Sigmoid colon (tissue), 7 donors: ENCODE results near the gene BAZ1A. TPM values are rescaled to one million over a fixed set of nuclear protein-coding genes. Genes with fewer than 3 reads are reported as not detected.

Experiments used
- DNase-seq: peaks from one replicate; pipeline ENCODE4 v3.0.0-alpha.2; 2019
- H3K27ac ChIP-seq, 4 donors: fragments of 200-600 bp; sonication (generic); one replicate each; pipeline ENCODE4 v1.5.1; 2016 to 2019; ENCODE audit warnings: mild to moderate bottlenecking in 1 of 4
- H3K27me3 ChIP-seq, 3 donors: fragments of 200-600 bp; sonication (generic); one replicate each; pipeline ENCODE4 v1.5.1; 2019; ENCODE audit warnings: mild to moderate bottlenecking in 1 of 3
- H3K36me3 ChIP-seq, 4 donors: fragments of 200-600 bp; sonication (generic); one replicate each; pipeline ENCODE4 v1.5.1; 2016 to 2019
- H3K4me1 ChIP-seq, 4 donors: fragments of 200-600 bp; sonication (generic); one replicate each; pipeline ENCODE4 v1.5.1; 2017 to 2019
- H3K4me3 ChIP-seq, 4 donors: fragments of 200-600 bp; sonication (generic); one replicate each; pipeline ENCODE4 v1.5.1; 2017 to 2019; ENCODE audit warnings: mild to moderate bottlenecking in 2 of 4, moderate library complexity in 1 of 4
- H3K9me3 ChIP-seq, 4 donors: fragments of 200-600 bp in 3 of 4; sonication (generic) in 3 of 4; one replicate each; pipeline versions ENCODE4 v1.5.1 to v1.6.1; 2013 to 2019
- EP300 ChIP-seq, 4 donors: sonication (generic); formaldehyde crosslinking; IDR thresholded peaks; one replicate each; pipeline ENCODE4 v1.6.1; 2017; ENCODE audit warnings: antibody characterized with exemption in 4 of 4
- POLR2A ChIP-seq, 2 donors: fragments of 450-650 bp; IDR thresholded peaks; one replicate each; pipeline ENCODE4 v1.6.1; 2016; ENCODE audit warnings: antibody characterized with exemption in 2 of 2, mild to moderate bottlenecking in 2 of 2, moderate library complexity in 2 of 2
- POLR2AphosphoS5 ChIP-seq, 4 donors: sonication (generic); formaldehyde crosslinking; IDR thresholded peaks; one replicate each; pipeline ENCODE4 v1.6.1; 2017; ENCODE audit warnings: antibody characterized with exemption in 4 of 4
- WGBS, 2 donors: extraction: QIAGEN DNeasy Blood & Tissue Kit; methylation state at CpG; one replicate each; pipeline ENCODE4 v1.1.7; 2013; 5-methylcytosine and 5-hydroxymethylcytosine counted together
- intact Hi-C: fragments of 100-400 bp; cut with DNase I; formaldehyde crosslinking; loops from one replicate; pipeline ENCODE4 v1.15.1; 2023
- polyA plus RNA-seq, 3 donors: library from polyadenylated mRNA; stranded (reverse); fragments of 200-250 nt; gene quantifications; one replicate each; pipeline ENCODE4 v1.2.3, GENCODE V29; 2013
- total RNA-seq, 4 donors: library from RNA; depleted of rRNA; stranded (reverse); fragments of >200 nt; gene quantifications; one replicate each; pipeline ENCODE4 v1.1.0, GENCODE V29; 2016
- TF ChIP-seq, protein P1 (sequence below), 4 experiments: fragments of 450-650 bp in 3 of 4; fragments of 200-600 bp in 1 of 4; IDR thresholded peaks; one replicate each; pipeline ENCODE4 v1.5.1; 2016 to 2019; ENCODE audit warnings: antibody characterized with exemption in 4 of 4, mild to moderate bottlenecking in 3 of 4, moderate library complexity in 2 of 4
- donor health status: healthy with polysubstance abuse.
- donor health status: Bipolar disorder and iron deficiency.
- donor health status: healthy.

The BAZ1A gene
- total and polyA plus RNA-seq, 7 donors, result 18.2 to 73.1 (median 22.4) TPM

DNA sequence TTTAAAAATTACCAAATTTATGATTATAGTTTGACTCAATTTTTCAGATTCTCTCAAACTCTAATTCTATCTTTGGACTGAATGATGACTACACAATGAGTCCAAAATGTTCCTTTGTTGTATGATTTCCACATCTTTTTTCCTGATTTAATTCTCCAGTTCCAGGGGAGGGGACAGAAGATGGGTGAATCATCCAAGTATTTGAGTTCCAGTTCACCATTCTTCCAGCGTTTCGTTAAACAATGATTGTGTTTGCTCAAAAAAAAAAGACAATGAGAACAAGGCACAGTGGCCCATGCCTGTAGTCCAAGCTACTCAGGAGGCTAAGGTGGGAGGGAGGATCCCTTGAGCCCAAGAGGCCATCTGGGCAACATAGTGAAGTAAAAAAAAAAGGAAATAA, 23.8 kb downstream of the BAZ1A start:
- H3K36me3 ChIP-seq, result peaks cover 0 to 21% (median 4%) of the 10 kb centered on the region in 4 donors
- H3K4me1 ChIP-seq, result no peaks in the 10 kb centered on the region
- TF ChIP-seq EP300 (IDR thresholded peaks at IDR 0.05) (no peak), POLR2AphosphoS5 (IDR thresholded peaks at IDR 0.05) (no peak), POLR2A (IDR thresholded peaks at IDR 0.05) (no peak)
- TF ChIP-seq, protein P1, sequence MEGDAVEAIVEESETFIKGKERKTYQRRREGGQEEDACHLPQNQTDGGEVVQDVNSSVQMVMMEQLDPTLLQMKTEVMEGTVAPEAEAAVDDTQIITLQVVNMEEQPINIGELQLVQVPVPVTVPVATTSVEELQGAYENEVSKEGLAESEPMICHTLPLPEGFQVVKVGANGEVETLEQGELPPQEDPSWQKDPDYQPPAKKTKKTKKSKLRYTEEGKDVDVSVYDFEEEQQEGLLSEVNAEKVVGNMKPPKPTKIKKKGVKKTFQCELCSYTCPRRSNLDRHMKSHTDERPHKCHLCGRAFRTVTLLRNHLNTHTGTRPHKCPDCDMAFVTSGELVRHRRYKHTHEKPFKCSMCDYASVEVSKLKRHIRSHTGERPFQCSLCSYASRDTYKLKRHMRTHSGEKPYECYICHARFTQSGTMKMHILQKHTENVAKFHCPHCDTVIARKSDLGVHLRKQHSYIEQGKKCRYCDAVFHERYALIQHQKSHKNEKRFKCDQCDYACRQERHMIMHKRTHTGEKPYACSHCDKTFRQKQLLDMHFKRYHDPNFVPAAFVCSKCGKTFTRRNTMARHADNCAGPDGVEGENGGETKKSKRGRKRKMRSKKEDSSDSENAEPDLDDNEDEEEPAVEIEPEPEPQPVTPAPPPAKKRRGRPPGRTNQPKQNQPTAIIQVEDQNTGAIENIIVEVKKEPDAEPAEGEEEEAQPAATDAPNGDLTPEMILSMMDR (IDR thresholded peaks at IDR 0.05), result no peak
- H3K9me3 ChIP-seq, result no peaks in the 10 kb centered on the region
- no peak overlapping the region for H3K27ac ChIP-seq
- WGBS, 2 donors, result 91 to 95% methylated on average over 2 of the region's 2 CpGs
- DNase-seq, result no peak
- H3K4me3 ChIP-seq, result no peak overlapping the region
- no peaks in the 10 kb centered on the region for H3K27me3 ChIP-seq
- intact Hi-C loops, result no loop called here

DNA sequence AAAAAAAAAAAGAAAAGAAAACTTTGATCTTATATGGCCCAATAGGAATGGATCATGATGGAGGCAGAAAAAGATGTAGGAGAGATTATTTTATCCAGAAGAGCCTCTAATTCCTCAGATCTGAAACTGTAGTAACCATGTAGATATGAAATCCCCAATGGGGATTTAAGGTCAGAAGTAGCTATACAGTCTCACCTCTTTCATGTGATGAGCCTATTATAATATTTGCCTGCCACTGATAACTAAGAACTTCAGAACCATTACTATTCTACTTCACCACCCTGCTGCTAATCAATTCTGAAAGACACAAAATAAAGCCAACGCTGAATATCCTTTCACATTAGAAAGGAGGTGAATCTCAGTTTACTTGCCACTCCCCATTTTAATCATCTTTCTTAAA, 29.3 kb downstream of the BAZ1A start:
- no peaks in the 10 kb centered on the region for H3K27me3 ChIP-seq
- no peaks in the 10 kb centered on the region for H3K9me3 ChIP-seq
- no peak for DNase-seq
- no peaks in the 10 kb centered on the region for H3K36me3 ChIP-seq
- H3K27ac ChIP-seq, result no peak overlapping the region
- H3K4me1 ChIP-seq, result peaks cover 0 to 19% (median 14%) of the 10 kb centered on the region in 4 donors
- WGBS, 2 donors, result 96 to 97% methylated on average over 1 of the region's 1 CpG
- H3K4me3 ChIP-seq, result no peak overlapping the region
- no peak for TF ChIP-seq EP300 (IDR thresholded peaks at IDR 0.05)
- TF ChIP-seq, protein P1 (IDR thresholded peaks at IDR 0.05), result no peak
- no peak for TF ChIP-seq POLR2A (IDR thresholded peaks at IDR 0.05)
- TF ChIP-seq POLR2AphosphoS5 (IDR thresholded peaks at IDR 0.05), result no peak
- intact Hi-C loops, result no loop called here

DNA sequence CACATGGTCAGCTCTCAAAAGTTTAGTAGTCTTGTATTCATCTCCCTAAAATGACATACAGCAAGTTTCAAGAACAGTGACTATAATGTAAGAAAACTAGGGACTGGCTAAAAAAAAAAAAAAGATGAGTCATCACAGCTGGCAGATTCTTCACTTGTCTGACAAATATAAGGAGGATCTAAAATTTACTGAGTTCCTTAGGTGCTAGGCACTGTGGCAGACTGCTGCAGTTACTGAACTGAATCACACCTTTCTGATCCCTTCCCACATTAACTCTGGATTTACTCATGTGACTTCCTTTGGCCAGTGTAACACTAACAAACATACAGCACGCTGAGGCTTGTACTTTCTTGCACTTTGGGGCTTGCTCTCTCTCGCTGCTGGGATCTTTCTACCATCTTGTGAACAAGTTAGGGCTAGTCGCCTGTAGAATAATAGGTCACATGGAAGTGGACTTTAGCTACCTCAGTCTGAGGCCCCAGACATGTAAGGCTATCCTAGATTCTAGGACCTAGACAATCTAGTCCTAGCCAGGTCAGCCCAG, 32.1 kb downstream of the BAZ1A start:
- no peaks in the 10 kb centered on the region for H3K36me3 ChIP-seq
- TF ChIP-seq EP300 (IDR thresholded peaks at IDR 0.05), result no peak
- peak in 1 of 4 donors; percentile 10 for TF ChIP-seq POLR2AphosphoS5 (IDR thresholded peaks at IDR 0.05)
- no peak for TF ChIP-seq POLR2A (IDR thresholded peaks at IDR 0.05)
- TF ChIP-seq, protein P1 (IDR thresholded peaks at IDR 0.05), result no peak
- H3K4me1 ChIP-seq, result peaks cover 0 to 19% (median 14%) of the 10 kb centered on the region in 4 donors
- no peak overlapping the region for H3K4me3 ChIP-seq
- no peak for DNase-seq
- intact Hi-C loops, result no loop called here
- H3K27ac ChIP-seq, result peak overlapping the region in 1 of 4 donors; percentile 23
- no peaks in the 10 kb centered on the region for H3K9me3 ChIP-seq
- H3K27me3 ChIP-seq, result no peaks in the 10 kb centered on the region
- WGBS, 2 donors, result 76 to 83% methylated on average over 3 of the region's 3 CpGs

DNA sequence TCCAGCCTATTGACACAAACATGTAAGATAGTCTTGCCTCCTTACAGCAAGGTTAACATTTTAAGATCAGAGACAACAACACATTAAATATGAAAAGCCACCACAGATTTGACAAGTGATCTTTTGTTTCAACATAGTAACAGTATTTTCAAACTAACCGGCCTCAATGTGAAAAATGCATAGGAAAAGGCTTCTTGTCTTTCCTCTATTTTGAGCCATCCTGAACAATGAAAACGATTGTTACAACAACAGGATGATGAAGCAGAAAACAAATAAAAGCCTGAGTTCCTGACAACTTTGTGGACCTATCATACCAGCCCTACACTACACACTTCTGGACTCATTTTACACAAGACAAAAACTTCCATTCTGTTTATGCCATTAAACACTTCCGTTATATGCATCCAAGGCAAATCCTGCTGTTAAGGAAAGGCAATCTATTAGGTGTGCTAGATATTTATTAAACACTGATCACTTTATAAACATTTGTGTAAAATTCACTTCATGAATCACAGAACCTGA, 37.3 kb downstream of the BAZ1A start:
- DNase-seq, result no peak
- intact Hi-C loops, result no loop called here
- H3K9me3 ChIP-seq, result no peaks in the 10 kb centered on the region
- no peak overlapping the region for H3K4me3 ChIP-seq
- no peak overlapping the region for H3K27ac ChIP-seq
- H3K36me3 ChIP-seq, result no peaks in the 10 kb centered on the region
- no peak for TF ChIP-seq POLR2A (IDR thresholded peaks at IDR 0.05)
- TF ChIP-seq EP300 (IDR thresholded peaks at IDR 0.05), result no peak
- TF ChIP-seq POLR2AphosphoS5 (IDR thresholded peaks at IDR 0.05), result no peak
- TF ChIP-seq, protein P1 (IDR thresholded peaks at IDR 0.05), result no peak
- H3K4me1 ChIP-seq, result peaks cover 0 to 11% (median 6%) of the 10 kb centered on the region in 4 donors
- WGBS, 2 donors, result 62 to 88% methylated on average over 3 of the region's 3 CpGs
- H3K27me3 ChIP-seq, result no peaks in the 10 kb centered on the region

DNA sequence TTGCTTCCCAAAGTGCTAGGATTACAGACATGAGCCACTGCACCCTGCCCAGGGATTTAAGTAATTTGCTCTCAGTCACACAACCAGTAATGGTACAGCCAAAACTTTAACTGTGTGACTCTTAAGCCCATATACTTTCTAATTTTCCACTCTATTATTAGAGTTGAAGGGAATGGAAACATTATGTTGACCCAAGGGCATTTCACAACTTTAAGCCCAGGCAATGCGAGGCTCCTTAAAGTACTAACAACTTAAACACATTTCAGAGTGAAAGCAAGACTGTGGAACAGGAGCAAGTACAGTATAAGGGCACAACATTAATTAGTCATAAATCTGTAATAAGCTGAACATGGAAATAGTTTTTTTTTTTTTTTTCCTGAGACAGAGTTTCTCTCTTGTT, 39.8 kb downstream of the BAZ1A start:
- Histone ChIP-seq H3K27ac (no peak overlapping the region), H3K36me3 (no peaks in the 10 kb centered on the region), H3K4me1 (no peaks in the 10 kb centered on the region), H3K27me3 (no peaks in the 10 kb centered on the region), H3K4me3 (no peak overlapping the region), H3K9me3 (no peaks in the 10 kb centered on the region)
- 84 to 97% methylated on average over 1 of the region's 1 CpG for WGBS, 2 donors
- intact Hi-C loops, result no loop called here
- no peak for DNase-seq
- TF ChIP-seq POLR2AphosphoS5 (IDR thresholded peaks at IDR 0.05), result no peak
- TF ChIP-seq POLR2A (IDR thresholded peaks at IDR 0.05), result no peak
